ENCODE data around the gene KMT5C. TPM values are rescaled to one million over a fixed set of nuclear protein-coding genes. Genes with fewer than 3 reads are reported as not detected.

KMT5C gene
- total RNA-seq, 2 experiments from 2014 or later: 22.8 to 36.1 TPM

GRCh38 chr19:55384920-55385723, 45.4 kb downstream of the KMT5C start:
- CTCF ChIA-PET (ENCODE audit: unreplicated experiment): no interaction called here

GRCh38 chr19:55385724-55386492, 46.2 kb downstream of the KMT5C start, which contains the start of gene RPL28:
Gene RPL28 (plus strand): TSS chr19:55385932. CDS start chr19:55386358, 426 bp downstream.
- peak within 1 kb of the TSS; percentile 87 for H3K4me3 ChIP-seq (ENCODE audit: low read depth, low read length, poor library complexity, severe bottlenecking)
- BruUV-seq (replicated peaks): TSS peak; percentile 90
- POLR2A ChIA-PET: no interaction called here

More at GRCh38 chr19:55384920-55385723, 45.4 kb downstream of the KMT5C start:
- Histone ChIP-seq H3K9me2 (ENCODE audit: insufficient read depth, low read length) (no peaks in the 10 kb centered on the region), H3K4me1 (ENCODE audit: insufficient read depth, low read length, poor library complexity, severe bottlenecking) (peaks cover 47% of the 10 kb centered on the region), H3K9me3 (ENCODE audit: low read length) (no peaks in the 10 kb centered on the region), H2AFZ (ENCODE audit: low read length) (peak overlapping the region; percentile 53; the same call in 1 of the 2 replicates), H4K20me1 (ENCODE audit: insufficient read depth, low read length) (peaks cover 27% of the 10 kb centered on the region), H3K36me3 (ENCODE audit: insufficient read depth, low read length) (peaks cover 43% of the 10 kb centered on the region), H3K79me2 (ENCODE audit: insufficient read depth, low read depth, low read length) (peaks cover 44% of the 10 kb centered on the region), H3K4me3 (ENCODE audit: low read depth, low read length, poor library complexity, severe bottlenecking) (peak overlapping the region; percentile 87), H3K27ac (ENCODE audit: low read depth, low read length, poor library complexity, severe bottlenecking) (peak overlapping the region; percentile 91), H3K4me2 (ENCODE audit: low read length) (peak overlapping the region; percentile 98)
- DNase-seq (ENCODE audit: low spot score): peak; percentile 96
- intact Hi-C loops (cut with micrococcal nuclease; ENCODE audit: unreplicated experiment): loop anchor here (2.0 kb wide), 1 partner anchor 76 kb away; no protein-coding TSS in a partner anchor
- TSS peak; percentile 85 for BruUV-seq (replicated peaks)
- TF ChIP-seq CTCF (conservative IDR thresholded peaks at IDR 0.05; ENCODE audit: low read length): no peak
- TF ChIP-seq EZH2phosphoT487 (IDR thresholded peaks at IDR 0.05; ENCODE audit: borderline replicate concordance, low read depth, low read length): no peak
- POLR2A ChIA-PET: interaction anchor here (0.5 to 1.2 kb wide), 5 partner anchors 46 to 130 kb away, joined by 3 to 6 read pairs (median 3); partner anchors contain the start of gene KMT5C

More at GRCh38 chr19:55385724-55386492, 46.2 kb downstream of the KMT5C start, which contains the start of gene RPL28:
- Histone ChIP-seq H2AFZ (ENCODE audit: low read length) (peak within 1 kb of the TSS; percentile 53; the same call in 1 of the 2 replicates), H4K20me1 (ENCODE audit: insufficient read depth, low read length) (peaks cover 27% of the 10 kb centered on the region), H3K27ac (ENCODE audit: low read depth, low read length, poor library complexity, severe bottlenecking) (peak within 1 kb of the TSS; percentile 91), H3K79me2 (ENCODE audit: insufficient read depth, low read depth, low read length) (peaks cover 44% of the 10 kb centered on the region), H3K9me2 (ENCODE audit: insufficient read depth, low read length) (no peaks in the 10 kb centered on the region), H3K9me3 (ENCODE audit: low read length) (no peaks in the 10 kb centered on the region), H3K4me1 (ENCODE audit: insufficient read depth, low read length, poor library complexity, severe bottlenecking) (peaks cover 47% of the 10 kb centered on the region), H3K4me2 (ENCODE audit: low read length) (peak within 1 kb of the TSS; percentile 98), H3K36me3 (ENCODE audit: insufficient read depth, low read length) (peaks cover 51% of the 10 kb centered on the region)
- DNase-seq (ENCODE audit: low spot score): peak; percentile 99
- TF ChIP-seq EZH2phosphoT487 (IDR thresholded peaks at IDR 0.05; ENCODE audit: borderline replicate concordance, low read depth, low read length) (no peak), CTCF (conservative IDR thresholded peaks at IDR 0.05; ENCODE audit: low read length) (no peak)
- intact Hi-C loops (cut with micrococcal nuclease; ENCODE audit: unreplicated experiment): loop anchor here (2.0 kb wide), 1 partner anchor 77 kb away; no protein-coding TSS in a partner anchor
- CTCF ChIA-PET (ENCODE audit: unreplicated experiment): no interaction called here

All from OCI-LY7 (cell line).